ENCODE data around the gene KCNQ1.
"Not testable (repeated sequence)": the region's sequence is repeated elsewhere in the genome, so short reads cannot be mapped to it uniquely, and the experiment has no call there.

Gene KCNQ1

GRCh38 chr11:2473361-2474058 is 28.7 kb downstream of the KCNQ1 start:
- no peak for DNase-seq (ENCODE audit: low read depth)

GRCh38 chr11:2474059-2474901 is 29.5 kb downstream of the KCNQ1 start:
- DNase-seq (ENCODE audit: low read depth): no peak

GRCh38 chr11:2475136-2475918 is 30.5 kb downstream of the KCNQ1 start:
- no peak for DNase-seq (ENCODE audit: low read depth)

GRCh38 chr11:2477254-2477653 is 32.4 kb downstream of the KCNQ1 start:
- no peak for DNase-seq (ENCODE audit: low read depth)

GRCh38 chr11:2477936-2478335 is 33.1 kb downstream of the KCNQ1 start:
- DNase-seq (ENCODE audit: low read depth): no peak

GRCh38 chr11:2480067-2480873 is 35.5 kb downstream of the KCNQ1 start:
- DNase-seq (ENCODE audit: low read depth): not testable (repeated sequence)

GRCh38 chr11:2480874-2481220 is 36.0 kb downstream of the KCNQ1 start:
- no peak for DNase-seq (ENCODE audit: low read depth)

GRCh38 chr11:2481253-2481652 is 36.4 kb downstream of the KCNQ1 start:
- no peak for DNase-seq (ENCODE audit: low read depth)

- no peak for DNase-seq (ENCODE audit: low read depth)
These were observed 37.4 kb downstream of the KCNQ1 start for GRCh38 chr11:2482204-2482603.

GRCh38 chr11:2482745-2483144 is 37.9 kb downstream of the KCNQ1 start:
- DNase-seq (ENCODE audit: low read depth): no peak

- no peak for DNase-seq (ENCODE audit: low read depth)
These were observed 38.6 kb downstream of the KCNQ1 start for GRCh38 chr11:2483426-2483825.

GRCh38 chr11:2484576-2485125 is 39.8 kb downstream of the KCNQ1 start:
- DNase-seq (ENCODE audit: low read depth): no peak

GRCh38 chr11:2488004-2488403 is 43.2 kb downstream of the KCNQ1 start:
- no peak for DNase-seq (ENCODE audit: low read depth)

GRCh38 chr11:2489083-2489482 is 44.3 kb downstream of the KCNQ1 start:
- no peak for DNase-seq (ENCODE audit: low read depth)

- not testable (repeated sequence) for DNase-seq (ENCODE audit: low read depth)
These were observed 53.1 kb downstream of the KCNQ1 start for GRCh38 chr11:2497951-2498350.

- no peak for DNase-seq (ENCODE audit: low read depth)
These were observed 53.9 kb downstream of the KCNQ1 start for GRCh38 chr11:2498750-2499149.

GRCh38 chr11:2507212-2507901 is 62.5 kb downstream of the KCNQ1 start:
- DNase-seq (ENCODE audit: low read depth): no peak

- no peak for DNase-seq (ENCODE audit: low read depth)
These were observed 63.3 kb downstream of the KCNQ1 start for GRCh38 chr11:2507945-2508749.

GRCh38 chr11:2508793-2509192 is 64.0 kb downstream of the KCNQ1 start:
- no peak for DNase-seq (ENCODE audit: low read depth)

- no peak for DNase-seq (ENCODE audit: low read depth)
These were observed 64.7 kb downstream of the KCNQ1 start for GRCh38 chr11:2509481-2510001.
